LoVo (cell line): ENCODE results near the gene TMEM272.

Experiments
- DNase-seq: peaks from one replicate; pipeline ENCODE4 v3.0.0-alpha.2; 2016; ENCODE audit warnings: low spot score

Gene TMEM272

GRCh38 chr13:51849145-51850101, 4.4 kb upstream of the TMEM272 start:
- DNase-seq, result no peak

DNA sequence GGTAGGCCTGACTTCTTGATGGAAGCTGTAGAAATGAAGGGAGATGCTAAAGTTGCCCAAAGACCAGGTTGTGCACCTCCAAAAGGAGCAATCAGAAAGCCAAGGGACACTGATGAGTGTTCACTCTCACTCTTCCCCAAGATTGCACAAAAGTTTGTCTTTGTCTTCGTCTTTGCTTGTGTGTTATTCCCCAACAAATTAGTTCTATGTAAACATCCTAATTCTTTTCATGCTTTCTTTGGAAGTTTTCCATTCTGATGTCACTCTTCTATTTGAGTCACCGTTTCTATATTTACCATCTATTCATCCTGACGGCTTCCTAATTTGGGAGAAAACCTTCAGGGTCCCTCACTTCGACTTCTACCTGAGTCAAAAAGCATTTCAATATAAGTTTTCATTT, 3.7 kb upstream of the TMEM272 start:
- no peak for DNase-seq

GRCh38 chr13:51846756-51847155, 1.8 kb upstream of the TMEM272 start:
- no peak for DNase-seq

GRCh38 chr13:51845574-51846318, 769 bp upstream of the TMEM272 start:
- DNase-seq, result no peak

DNA sequence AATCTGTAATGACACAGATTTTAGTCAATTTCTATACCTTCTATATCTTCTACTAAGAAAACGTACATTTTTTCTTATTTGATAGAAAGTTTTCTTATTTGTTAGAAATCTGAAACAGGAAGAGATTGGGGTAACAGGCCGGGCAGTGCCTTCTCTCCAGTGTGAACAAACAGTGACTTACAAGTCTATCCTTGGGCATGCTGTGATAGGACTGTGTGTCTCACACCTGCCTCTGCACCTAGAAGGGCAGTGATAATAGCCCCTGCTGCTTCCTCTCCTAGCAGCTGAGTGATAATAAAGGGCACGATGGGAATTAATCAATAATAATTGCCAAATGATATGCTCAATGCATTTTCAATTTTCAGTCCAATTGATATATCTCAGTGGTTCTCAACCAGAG, 1.4 kb downstream of the TMEM272 start:
- DNase-seq, result no peak

GRCh38 chr13:51841732-51842131, 3.2 kb downstream of the TMEM272 start:
- no peak for DNase-seq

- no peak for DNase-seq
Measured at GRCh38 chr13:51840917-51841316, 4.1 kb downstream of the TMEM272 start.

DNA sequence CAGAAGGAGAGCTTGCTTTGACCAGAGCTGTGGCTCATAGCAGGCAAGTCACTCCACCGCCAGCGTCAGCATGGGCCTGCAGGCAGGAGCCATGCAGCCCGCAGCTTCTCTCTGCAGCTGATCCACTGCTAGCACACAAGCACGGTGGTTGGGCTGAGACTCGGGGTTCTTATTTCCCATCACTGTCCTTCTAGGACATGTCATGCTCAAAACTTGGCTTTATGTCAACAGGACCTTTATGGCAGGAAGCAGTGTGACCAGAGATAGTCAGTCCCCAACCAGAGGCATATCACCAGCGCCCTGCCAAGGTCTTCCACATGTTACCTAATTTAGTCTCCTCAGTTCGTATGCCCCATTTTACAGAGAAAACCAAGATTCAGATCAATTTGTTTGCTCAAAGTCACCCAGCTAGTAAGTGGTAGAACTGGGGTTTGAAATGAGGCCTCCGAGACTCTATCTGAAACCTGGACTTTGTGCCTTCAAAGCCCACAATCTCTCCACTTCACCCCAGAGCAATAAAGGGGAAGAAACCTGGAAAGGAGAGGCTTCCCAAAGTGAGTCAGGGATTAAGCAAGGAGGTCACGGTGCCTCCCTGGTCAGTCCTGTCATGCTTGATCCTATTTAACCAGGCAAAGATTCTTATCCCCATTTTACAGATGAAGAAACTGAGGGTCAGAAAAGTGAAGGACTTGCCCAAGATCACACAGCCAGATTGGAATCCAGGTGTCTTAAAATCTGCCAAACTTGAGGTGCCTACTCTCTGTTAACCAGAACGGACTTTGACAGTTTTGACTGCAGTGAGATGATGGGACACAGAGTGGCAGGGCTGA, 5.1 kb downstream of the TMEM272 start:
- no peak for DNase-seq

- no peak for DNase-seq
Measured at GRCh38 chr13:51838240-51838846, 6.6 kb downstream of the TMEM272 start.

DNA sequence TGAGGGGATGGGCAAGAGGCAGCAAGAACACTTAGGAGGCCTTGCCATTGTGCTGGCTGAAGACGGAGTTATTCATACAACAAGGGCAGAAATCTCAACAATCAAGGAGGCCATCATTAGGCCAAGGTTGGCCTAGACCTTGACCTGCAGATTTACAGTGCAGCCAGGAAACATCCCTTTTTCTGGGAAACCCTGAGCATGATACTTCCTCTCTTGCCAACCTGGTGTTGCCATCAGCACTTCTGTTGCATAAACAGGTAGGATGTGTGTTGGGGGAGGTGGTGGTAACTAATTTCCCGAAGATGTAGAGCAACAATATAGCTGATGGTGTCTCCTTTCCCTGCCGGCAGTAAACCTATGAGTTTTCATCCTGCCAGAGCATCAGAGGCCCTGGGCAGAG, 8.0 kb downstream of the TMEM272 start:
- DNase-seq, result no peak

DNA sequence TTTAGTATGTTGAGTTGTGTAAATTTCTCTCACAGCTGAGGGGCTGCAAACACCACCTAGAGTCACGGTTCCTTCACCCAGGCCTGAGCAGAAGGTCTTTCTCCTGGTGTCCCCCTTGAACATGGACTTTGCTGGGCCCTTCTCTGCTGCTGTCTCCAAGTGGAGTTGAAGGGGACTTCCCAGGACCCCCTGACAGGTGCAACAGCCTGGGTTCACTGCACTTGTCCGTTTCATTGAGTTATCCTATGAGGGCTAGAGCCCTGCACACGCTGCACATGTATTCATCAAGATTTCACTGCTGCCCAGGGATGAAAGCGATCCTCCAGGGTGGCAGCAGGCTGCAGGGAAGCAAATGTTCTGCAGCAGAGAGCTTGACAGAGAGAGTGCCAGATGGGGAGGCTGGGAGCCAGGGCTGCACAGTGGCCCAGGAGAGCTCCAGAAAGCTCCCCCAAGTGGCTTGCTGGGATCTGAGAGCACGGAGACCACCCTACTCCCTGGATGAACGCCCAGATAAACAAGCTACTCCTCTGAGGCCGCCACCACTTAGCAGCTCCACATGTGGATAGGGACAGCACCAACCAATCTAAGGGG, 10.3 kb downstream of the TMEM272 start:
- no peak for DNase-seq

- no peak for DNase-seq
Measured at GRCh38 chr13:51833980-51834379, 11.0 kb downstream of the TMEM272 start.

DNA sequence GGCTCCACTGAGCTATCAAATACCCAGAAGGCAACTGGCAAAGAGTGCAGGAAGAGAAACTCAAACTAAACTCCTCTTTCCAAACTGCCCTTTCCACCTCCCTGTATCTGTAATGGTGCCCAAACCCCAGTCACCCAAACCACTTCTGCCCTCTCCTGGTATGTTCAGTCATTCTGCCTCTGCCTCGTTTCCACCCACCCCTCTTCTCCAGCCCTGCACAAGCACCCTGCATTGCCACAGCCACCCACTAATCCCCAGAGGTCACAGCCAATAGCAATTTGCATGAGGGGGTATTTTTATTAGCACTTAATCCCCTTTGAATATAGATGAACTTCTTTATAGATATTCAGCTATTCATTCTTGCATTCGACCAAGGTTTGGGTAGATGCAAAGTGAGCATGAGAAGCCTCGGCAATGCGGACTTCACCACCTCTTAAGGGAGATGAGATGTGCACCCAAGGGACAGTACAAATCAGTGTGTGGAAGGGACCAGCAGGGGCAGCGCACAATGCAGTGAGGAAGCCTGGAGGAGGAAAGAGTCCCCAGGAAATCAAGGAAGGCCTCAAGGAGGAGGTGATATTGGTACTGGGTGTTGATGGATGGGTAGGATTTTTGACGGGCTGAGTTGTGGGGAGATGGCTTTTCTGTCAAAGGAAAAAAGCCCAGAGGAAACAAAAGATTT, 12.4 kb downstream of the TMEM272 start:
- DNase-seq, result no peak

DNA sequence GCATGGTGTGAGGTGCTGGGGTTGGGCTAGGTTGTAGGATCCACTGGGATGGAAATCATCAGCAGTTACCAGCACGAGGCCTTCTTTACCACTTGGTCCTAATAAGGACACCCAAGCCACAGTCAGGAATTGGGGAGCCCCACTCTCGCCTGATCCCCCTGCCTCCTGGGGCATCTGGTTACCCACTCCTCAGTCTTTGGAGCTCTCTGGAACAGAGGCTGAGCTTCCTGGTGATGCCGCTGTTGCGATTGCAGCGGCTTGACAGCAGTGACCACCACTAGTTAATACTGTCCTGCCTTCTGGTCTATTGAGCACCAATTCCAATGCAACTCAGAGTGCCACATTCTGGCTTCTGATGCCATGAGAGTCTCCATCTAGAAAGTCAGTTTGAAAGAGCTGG, 13.5 kb downstream of the TMEM272 start:
- no peak for DNase-seq

GRCh38 chr13:51829568-51829899, 15.4 kb downstream of the TMEM272 start:
- no peak for DNase-seq

DNA sequence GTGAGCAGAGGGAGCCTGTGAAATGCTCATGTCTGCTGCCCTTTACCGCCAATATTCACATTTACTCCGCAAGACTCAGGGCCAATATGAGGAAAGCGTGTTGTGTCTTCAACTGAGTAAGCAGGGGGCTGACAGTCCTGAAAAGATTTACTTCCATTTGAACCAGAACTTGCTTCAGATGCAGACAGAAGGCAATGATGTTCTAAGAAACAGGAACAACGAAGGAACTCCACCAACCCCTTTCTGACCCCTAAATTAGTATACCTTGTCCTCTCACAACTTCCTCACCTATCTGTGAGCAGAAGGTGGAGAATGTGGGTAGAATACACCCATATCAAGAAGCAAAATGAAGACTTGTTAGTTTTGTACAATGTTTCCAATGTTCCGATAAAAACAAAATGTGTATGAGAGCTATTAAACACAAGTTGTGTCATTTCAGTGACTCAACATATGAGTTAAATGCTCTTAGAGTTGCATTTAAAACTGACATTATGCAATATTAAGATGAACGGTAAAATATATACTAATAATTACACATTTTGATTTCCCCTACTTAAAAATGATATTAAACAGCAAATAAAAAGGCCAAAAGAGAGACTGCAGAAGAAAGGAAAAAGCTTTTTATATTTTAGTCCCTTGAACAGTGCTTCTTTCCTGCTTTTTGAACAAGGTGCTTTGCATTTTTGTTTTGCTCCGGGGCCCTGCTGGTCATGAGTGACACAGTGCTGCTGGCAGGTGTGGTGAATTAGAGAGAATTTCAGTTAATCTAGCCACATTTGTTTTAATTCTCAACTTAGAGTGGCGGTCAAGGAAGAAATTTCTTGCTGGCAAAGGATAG, 16.0 kb downstream of the TMEM272 start:
- DNase-seq, result no peak

- no peak for DNase-seq
Measured at GRCh38 chr13:51827254-51827653, 17.7 kb downstream of the TMEM272 start.

DNA sequence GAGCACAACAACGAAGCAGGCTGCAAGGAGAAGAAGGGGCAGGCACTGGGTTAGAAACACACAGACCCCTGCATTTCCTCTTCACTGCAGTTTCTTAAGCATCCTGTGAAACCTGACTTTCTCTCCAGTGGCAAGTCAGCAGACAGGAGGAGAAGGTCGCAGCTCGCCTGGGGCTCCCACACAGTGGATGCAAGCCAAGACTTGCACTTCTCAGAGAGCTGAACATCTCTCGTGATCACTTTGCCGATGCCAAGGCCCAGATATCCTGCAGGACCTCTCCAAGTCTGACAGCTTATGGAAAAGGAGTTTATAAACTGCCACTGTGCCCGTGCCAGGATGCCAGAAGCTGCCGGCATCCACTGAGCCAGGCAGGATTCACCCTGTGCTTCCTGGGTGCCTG, 18.4 kb downstream of the TMEM272 start:
- no peak for DNase-seq

DNA sequence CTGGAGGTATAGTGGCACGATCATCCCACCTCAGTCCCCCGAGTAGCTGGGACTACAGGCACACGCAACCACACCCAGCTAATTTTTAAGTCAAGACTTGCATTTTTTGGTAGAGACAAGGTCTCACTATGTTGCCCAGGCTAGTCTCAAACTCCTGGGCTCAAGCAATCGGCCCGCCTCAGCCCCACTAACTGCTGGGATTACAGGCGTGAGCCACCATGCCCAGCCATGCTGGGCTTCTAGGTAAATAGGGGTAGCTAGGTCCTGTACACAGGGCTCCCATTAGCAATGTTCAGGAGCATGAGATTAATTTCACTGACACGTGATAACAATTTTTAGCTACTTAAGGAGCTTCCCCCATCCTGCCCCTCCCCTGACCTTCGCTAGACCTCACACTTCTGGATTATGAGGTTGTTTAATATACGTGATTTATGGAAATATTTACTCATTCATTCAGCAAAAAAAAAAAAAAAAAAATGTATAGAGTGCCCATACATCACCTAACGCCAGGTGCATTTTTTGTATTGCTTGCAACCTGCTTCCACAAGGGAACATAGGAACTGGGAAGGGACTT, 19.2 kb downstream of the TMEM272 start:
- no peak for DNase-seq

- DNase-seq, result no peak
Measured at GRCh38 chr13:51825165-51825592, 19.8 kb downstream of the TMEM272 start.
